Stimulated activated naive CD8-positive, alpha-beta T cell treated with anti-CD3 and anti-CD28 coated beads, Interleukin-15, amount 100 ng/mL, for 72 hours (primary cell): ENCODE measurements around the gene RPL36A.

Experiments used
- ATAC-seq: fragments of 150-1000 bp; cut with Tn5 transposase; 2 replicates; pipeline ENCODE4 v1.10.0; 2021; ENCODE audit warnings: mild to moderate bottlenecking, moderate library complexity
- DNase-seq, 2 donors: peaks; one replicate each; pipeline ENCODE4 v3.0.0; 2021 to 2022
- H3K27ac Mint-ChIP-seq, 2 donors: one replicate each; pipeline ENCODE4 v1.8.0; 2022; ENCODE audit warnings: mild to moderate bottlenecking in 2 of 2, mixed read lengths in 2 of 2, moderate library complexity in 2 of 2
- H3K27me3 Mint-ChIP-seq: one replicate; pipeline ENCODE4 v1.8.0; 2022; ENCODE audit warnings: mixed read lengths
- H3K4me1 Mint-ChIP-seq: one replicate; pipeline ENCODE4 v1.8.0; 2022; ENCODE audit warnings: mild to moderate bottlenecking, mixed read lengths
- H3K4me3 Mint-ChIP-seq, 2 donors: one replicate each; pipeline ENCODE4 v1.8.0; 2022; ENCODE audit warnings: mild to moderate bottlenecking in 2 of 2, mixed read lengths in 2 of 2, moderate library complexity in 1 of 2
- H3K9me3 Mint-ChIP-seq, 2 donors: one replicate each; pipeline ENCODE4 v1.8.0; 2022; ENCODE audit warnings: mixed read lengths in 2 of 2

Gene RPL36A

DNA sequence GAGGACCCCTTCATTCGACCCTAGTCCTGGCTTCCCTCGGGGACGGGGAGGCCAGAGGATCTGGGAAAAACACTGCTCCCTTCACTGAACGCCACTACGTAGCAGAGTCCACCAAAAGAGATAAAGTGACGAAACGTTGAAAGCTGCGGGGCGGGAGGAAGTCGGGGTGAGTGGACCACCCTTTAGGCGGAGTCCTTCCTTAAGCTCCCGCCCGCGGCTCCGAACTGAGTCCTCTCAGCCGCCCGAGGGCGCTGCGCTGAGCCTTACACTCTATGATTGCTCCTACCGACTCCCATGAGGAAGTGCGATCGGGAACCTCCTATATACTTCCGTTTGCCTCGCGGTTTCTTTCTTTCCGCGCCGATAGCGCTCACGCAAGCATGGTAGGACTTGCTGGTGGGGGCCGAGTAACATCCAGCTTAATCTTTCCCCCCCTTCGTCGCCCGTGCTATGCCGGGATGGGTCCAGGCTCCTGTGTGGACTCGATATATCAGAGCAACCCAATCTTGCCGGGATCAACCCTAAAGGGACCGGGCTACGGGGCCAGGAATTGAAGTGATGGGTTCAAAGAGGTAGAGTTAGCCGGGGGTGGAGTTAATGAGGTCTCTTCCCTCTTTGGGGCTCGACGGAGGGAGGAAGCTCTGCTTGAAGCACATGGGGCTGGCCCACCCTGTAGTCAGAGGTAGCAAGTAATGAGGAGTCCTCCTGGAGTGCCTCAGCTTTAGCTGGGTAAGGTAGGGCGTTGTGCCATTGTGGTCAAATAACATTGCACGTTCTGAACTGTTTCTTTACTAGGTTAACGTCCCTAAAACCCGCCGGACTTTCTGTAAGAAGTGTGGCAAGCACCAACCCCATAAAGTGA is at the start of gene RPL36A:
RPL36A (plus strand) TSS at position 348 of the 862 bp plus-strand sequence; CDS start at position 381, 33 bp downstream.
- peak; percentile 97 for ATAC-seq
- Mint-ChIP-seq H3K27me3 (no peaks in the 10 kb centered on the region), H3K4me1 (peaks cover 21% of the 10 kb centered on the region)

DNA sequence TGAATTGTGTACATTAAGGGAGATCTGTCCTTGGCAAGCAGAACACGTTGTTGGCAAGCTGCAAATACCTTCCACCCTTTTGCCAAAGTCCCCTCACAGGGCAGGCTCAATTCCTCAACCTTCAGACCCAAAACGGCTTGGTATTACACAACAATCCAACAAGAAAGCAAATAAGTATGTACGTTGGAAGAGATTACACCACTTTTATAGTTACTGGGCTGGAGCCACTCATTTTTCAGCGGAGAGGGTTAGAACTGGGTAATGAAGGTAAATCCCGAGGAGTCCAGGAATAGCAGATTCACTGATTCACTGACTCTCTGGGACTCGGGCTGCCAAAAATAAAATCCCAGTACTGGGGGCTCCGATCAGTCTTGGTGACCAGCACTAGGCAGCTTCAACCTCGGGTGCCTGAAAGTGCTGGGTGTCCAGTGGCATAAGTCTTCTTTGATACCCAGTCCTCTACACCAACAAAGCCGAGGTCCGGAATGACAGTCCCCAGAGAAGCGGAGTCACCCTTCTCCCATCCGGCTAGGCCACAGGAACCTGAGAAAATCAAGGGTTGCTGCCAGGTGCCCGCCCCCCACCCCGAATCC is 42.9 kb upstream of the RPL36A start:
- Mint-ChIP-seq H3K27ac (peak overlapping the region; percentile 93 to 94), H3K27me3 (no peaks in the 10 kb centered on the region), H3K4me1 (peaks cover 14% of the 10 kb centered on the region), H3K9me3 (no peaks in the 10 kb centered on the region), H3K4me3 (peak overlapping the region; percentile 91 to 93)
- ATAC-seq, result no peak
- DNase-seq, result no peak

More for the DNA sequence above, at the start of gene RPL36A:
- Mint-ChIP-seq H3K4me3 (peak within 1 kb of the TSS; percentile 92 to 94), H3K27ac (peak within 1 kb of the TSS; percentile 98), H3K9me3 (no peaks in the 10 kb centered on the region)
- peak; percentile 74 to 85 for DNase-seq

DNA sequence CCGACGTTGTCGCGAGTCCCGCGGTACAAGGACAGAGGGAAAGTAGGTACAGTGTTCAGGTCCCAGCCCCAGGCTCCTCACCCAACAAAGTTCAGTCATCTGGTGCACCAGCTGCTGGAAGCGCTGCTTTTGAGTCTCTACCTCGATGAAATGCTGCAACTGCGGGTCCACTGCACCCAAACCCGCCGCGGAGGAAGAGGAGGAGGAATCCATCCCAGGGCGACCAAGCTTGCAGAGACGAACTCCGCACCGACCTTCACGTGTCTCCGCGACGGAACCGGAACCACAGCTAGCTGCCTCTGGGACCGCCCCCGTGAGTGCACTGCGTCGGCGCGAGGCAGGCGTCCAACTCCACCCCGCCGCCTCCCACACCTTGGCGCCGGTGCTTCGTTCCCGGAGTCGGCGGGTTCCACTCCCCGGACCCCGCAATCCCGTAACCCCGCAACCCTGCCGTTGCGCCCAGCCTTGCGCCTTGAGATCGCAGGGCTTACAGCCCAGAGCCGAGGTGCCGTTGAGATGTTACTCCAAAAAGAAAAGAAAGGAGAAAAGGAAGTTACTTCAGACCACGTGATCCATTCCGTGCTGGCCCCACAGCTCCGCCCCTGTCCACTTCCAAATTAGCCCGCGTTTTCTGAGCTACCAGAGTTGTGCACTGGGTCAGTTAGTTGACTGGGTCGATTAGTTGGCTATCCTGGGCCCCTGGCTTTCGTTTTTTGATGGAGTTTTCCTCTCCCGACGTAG is 42.2 kb upstream of the RPL36A start, which contains the start of gene TIMM8A:
TIMM8A (minus strand) TSS at position 291 of the 741 bp plus-strand sequence; CDS start at position 213, 78 bp downstream.
- H3K27me3 Mint-ChIP-seq, result no peaks in the 10 kb centered on the region
- H3K4me1 Mint-ChIP-seq, result peaks cover 14% of the 10 kb centered on the region
- peak; percentile 63 to 74 for DNase-seq
- peak within 1 kb of the TSS; percentile 91 to 93 for H3K4me3 Mint-ChIP-seq
- H3K27ac Mint-ChIP-seq, result peak within 1 kb of the TSS; percentile 93 to 94
- peak; percentile 98 for ATAC-seq
- no peaks in the 10 kb centered on the region for H3K9me3 Mint-ChIP-seq

- Mint-ChIP-seq H3K27ac (peak overlapping the region; percentile 92 to 94), H3K4me3 (peak overlapping the region; percentile 91 to 93), H3K4me1 (peaks cover 10% of the 10 kb centered on the region), H3K27me3 (no peaks in the 10 kb centered on the region), H3K9me3 (no peaks in the 10 kb centered on the region)
- DNase-seq (no peak), ATAC-seq (peak; percentile 21)
These were observed 41.6 kb upstream of the RPL36A start for GRCh38 chrX:101349193-101349562.

DNA sequence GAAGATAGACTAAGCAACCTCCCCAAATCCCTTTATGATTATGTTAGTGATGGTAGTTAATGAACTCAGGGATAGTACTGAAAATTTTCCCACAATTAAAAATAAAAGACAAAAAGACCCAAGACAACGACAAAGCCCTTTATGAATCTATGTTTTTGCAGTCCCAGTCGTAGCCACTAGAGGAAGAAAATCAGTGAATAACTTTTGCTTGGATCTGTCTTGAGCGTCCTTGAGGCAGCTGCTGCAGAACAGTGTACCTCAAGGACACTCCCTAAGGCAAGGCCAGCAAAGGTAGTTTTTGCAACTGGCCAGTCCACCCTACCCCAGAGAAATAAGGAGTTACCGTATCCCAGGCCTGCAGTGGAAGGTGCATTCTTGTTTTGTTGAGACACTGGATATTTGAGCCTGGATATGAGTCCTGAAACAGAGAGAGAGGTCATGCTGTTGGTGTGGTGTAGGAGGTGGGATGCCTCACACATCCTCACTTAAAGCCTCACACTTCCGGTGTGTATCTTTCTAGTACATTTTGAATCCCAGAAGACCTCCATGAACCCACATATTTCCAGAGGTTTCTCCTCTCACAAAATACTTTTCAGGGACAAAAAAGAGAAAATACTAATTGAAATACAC is 33.5 kb upstream of the RPL36A start:
- Mint-ChIP-seq H3K9me3 (no peaks in the 10 kb centered on the region), H3K4me3 (no peak overlapping the region), H3K27me3 (no peaks in the 10 kb centered on the region), H3K27ac (no peak overlapping the region), H3K4me1 (peaks cover 5% of the 10 kb centered on the region)
- DNase-seq (no peak), ATAC-seq (no peak)

GRCh38 chrX:101359966-101360365 is 30.8 kb upstream of the RPL36A start:
- Mint-ChIP-seq H3K4me1 (peaks cover 5% of the 10 kb centered on the region), H3K27me3 (no peaks in the 10 kb centered on the region), H3K4me3 (no peak overlapping the region), H3K27ac (no peak overlapping the region), H3K9me3 (no peaks in the 10 kb centered on the region)
- DNase-seq (no peak), ATAC-seq (no peak)

- Mint-ChIP-seq H3K9me3 (no peaks in the 10 kb centered on the region), H3K27ac (no peak overlapping the region), H3K27me3 (no peaks in the 10 kb centered on the region), H3K4me1 (peaks cover 5% of the 10 kb centered on the region), H3K4me3 (no peak overlapping the region)
- no peak for ATAC-seq
- DNase-seq, result no peak
These were observed 30.4 kb upstream of the RPL36A start for GRCh38 chrX:101360390-101360789.

- Mint-ChIP-seq H3K27me3 (no peaks in the 10 kb centered on the region), H3K9me3 (no peaks in the 10 kb centered on the region), H3K4me3 (no peak overlapping the region), H3K4me1 (peaks cover 5% of the 10 kb centered on the region), H3K27ac (no peak overlapping the region)
- ATAC-seq (no peak), DNase-seq (no peak)
These were observed 28.7 kb upstream of the RPL36A start for GRCh38 chrX:101362116-101362515.

GRCh38 chrX:101362757-101363156 is 28.1 kb upstream of the RPL36A start:
- no peaks in the 10 kb centered on the region for H3K27me3 Mint-ChIP-seq
- no peak overlapping the region for H3K27ac Mint-ChIP-seq
- H3K4me3 Mint-ChIP-seq, result no peak overlapping the region
- DNase-seq (no peak), ATAC-seq (no peak)
- no peaks in the 10 kb centered on the region for H3K9me3 Mint-ChIP-seq
- H3K4me1 Mint-ChIP-seq, result peaks cover 5% of the 10 kb centered on the region

DNA sequence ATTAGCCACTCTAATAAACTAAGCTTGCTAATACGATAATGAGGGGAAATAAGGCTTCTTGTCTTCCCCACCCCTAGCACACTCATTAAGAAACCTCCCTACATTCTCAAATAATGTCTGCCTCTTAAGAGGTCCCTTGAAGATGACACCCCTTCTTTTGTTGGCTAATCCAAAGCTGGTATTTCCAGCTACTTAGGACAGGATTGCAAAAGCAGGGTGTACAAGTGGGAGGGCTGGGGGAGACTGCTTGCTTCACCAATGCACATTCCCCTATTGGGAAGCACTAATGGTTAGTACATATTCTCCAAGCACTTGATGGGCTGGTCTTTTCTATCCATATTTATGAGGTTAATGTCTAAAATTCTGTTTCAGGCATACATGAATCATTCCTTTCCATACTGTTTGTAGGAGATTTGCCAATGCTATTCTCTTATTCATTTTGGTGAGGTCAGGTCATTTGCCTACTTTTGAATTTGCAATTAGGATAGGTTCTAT is 25.5 kb upstream of the RPL36A start:
- no peaks in the 10 kb centered on the region for H3K9me3 Mint-ChIP-seq
- DNase-seq, result no peak
- no peak overlapping the region for H3K27ac Mint-ChIP-seq
- H3K4me1 Mint-ChIP-seq, result no peaks in the 10 kb centered on the region
- no peak overlapping the region for H3K4me3 Mint-ChIP-seq
- no peak for ATAC-seq
- H3K27me3 Mint-ChIP-seq, result peaks cover 7% of the 10 kb centered on the region

DNA sequence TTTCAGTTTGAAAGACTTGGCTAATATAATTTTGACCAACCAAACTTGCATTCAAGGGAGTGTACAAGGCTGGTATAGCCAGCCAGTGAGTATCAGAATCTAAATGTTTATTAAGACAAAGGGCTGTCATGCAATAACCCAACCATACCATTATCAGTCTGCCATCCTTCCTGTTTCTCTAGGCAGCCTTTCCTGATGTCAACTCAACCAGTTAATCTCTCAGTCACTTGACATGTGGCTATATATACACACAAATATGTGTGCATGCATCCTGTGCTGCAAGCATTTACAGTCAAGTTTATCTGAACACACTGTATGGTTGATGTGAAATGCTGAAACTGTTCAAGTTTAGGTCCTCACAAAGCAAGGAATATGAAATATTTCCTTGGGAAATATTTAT is 22.0 kb upstream of the RPL36A start:
- Mint-ChIP-seq H3K9me3 (no peaks in the 10 kb centered on the region), H3K27ac (no peak overlapping the region), H3K27me3 (peaks cover 7% of the 10 kb centered on the region), H3K4me3 (no peak overlapping the region), H3K4me1 (no peaks in the 10 kb centered on the region)
- ATAC-seq, result no peak
- no peak for DNase-seq

DNA sequence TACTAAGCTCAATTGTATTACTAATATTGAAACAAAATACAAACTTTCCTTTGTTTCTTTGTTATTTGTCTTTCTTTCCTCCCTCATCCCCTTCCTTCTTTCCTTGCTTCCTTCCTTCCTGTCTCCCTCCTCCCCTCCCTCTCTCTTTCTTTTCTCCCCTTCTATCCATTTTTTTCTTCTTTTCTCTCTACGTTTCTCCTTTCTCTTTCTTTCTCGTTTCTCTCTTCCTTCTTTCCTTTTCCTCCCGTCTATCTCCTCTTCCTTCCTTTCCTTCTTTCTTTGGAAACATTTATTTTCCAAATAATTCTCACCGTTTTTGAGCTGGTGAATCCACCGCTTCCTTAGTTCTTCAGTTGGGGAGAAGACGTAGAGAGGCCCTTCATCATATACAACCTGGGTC is 21.1 kb upstream of the RPL36A start:
- Mint-ChIP-seq H3K4me3 (no peak overlapping the region), H3K9me3 (no peaks in the 10 kb centered on the region), H3K4me1 (no peaks in the 10 kb centered on the region), H3K27ac (no peak overlapping the region), H3K27me3 (peaks cover 7% of the 10 kb centered on the region)
- ATAC-seq, result no peak
- DNase-seq, result no peak

DNA sequence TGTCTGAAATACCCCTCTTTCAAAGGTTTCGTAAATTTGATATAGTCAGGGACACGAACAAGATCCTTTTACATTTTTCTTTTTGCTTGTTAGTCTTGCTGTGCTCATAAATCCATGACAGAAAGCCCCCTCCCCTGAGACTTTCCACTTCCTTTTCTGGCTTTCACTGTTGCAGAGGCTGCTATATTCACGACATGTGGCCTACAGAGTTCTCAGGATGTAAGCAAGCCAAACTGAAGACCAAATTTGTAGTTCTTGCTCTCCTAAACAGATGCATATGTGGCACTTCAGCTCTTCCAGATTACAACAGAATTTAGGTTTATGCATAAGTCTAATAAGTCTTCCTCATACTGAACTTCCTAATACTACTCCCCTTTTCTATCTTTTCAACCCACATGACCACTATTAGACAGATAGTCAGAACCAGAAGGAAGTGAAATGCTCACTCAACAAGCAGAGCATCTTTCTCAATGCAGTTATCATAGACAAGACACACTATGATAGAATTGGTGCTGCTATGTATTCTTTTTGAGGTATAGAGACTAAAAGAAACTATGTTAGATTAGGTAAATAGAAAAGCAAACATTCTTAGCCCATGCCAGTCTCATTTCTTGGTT is 19.8 kb upstream of the RPL36A start:
- H3K9me3 Mint-ChIP-seq, result no peaks in the 10 kb centered on the region
- H3K4me1 Mint-ChIP-seq, result no peaks in the 10 kb centered on the region
- no peak overlapping the region for H3K27ac Mint-ChIP-seq
- DNase-seq, result no peak
- peaks cover 7% of the 10 kb centered on the region for H3K27me3 Mint-ChIP-seq
- no peak for ATAC-seq
- H3K4me3 Mint-ChIP-seq, result no peak overlapping the region

DNA sequence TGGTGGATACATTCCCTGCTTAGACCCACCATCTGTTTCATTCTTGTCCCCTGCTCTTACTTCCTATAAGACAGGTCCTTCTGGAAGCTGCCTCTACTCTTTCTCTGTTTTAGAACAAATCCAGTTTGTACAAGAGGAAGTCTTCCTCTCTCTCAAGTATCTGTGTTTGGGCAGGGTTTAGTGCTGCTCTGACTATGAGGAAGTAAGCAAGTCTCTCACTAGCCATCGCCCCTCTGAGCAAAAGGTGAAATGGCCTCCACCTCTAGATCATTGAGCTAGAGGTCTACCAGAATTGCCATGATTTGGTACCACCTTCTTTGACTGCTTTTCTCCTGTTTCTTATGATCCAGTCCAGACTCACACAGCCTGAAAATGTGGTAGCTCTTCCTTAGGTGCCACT is 13.3 kb upstream of the RPL36A start:
- Mint-ChIP-seq H3K9me3 (no peaks in the 10 kb centered on the region), H3K27ac (no peak overlapping the region), H3K27me3 (no peaks in the 10 kb centered on the region), H3K4me3 (no peak overlapping the region), H3K4me1 (no peaks in the 10 kb centered on the region)
- ATAC-seq (no peak), DNase-seq (no peak)

GRCh38 chrX:101383679-101384205 is 7.1 kb upstream of the RPL36A start:
- no peaks in the 10 kb centered on the region for H3K27me3 Mint-ChIP-seq
- DNase-seq (no peak), ATAC-seq (no peak)
- H3K9me3 Mint-ChIP-seq, result no peaks in the 10 kb centered on the region
- H3K27ac Mint-ChIP-seq, result no peak overlapping the region
- peaks cover 13% of the 10 kb centered on the region for H3K4me1 Mint-ChIP-seq
- H3K4me3 Mint-ChIP-seq, result no peak overlapping the region
